ENCODE measurements around the gene TSSK6. TPM values are rescaled to one million over a fixed set of nuclear protein-coding genes. Genes with fewer than 3 reads are reported as not detected.
A peak's percentile ranks its signal among the peaks of the same experiment; 100 is the strongest.

TSSK6 gene
- 0.26 and 0.89 TPM in 2 replicates for total RNA-seq

DNA sequence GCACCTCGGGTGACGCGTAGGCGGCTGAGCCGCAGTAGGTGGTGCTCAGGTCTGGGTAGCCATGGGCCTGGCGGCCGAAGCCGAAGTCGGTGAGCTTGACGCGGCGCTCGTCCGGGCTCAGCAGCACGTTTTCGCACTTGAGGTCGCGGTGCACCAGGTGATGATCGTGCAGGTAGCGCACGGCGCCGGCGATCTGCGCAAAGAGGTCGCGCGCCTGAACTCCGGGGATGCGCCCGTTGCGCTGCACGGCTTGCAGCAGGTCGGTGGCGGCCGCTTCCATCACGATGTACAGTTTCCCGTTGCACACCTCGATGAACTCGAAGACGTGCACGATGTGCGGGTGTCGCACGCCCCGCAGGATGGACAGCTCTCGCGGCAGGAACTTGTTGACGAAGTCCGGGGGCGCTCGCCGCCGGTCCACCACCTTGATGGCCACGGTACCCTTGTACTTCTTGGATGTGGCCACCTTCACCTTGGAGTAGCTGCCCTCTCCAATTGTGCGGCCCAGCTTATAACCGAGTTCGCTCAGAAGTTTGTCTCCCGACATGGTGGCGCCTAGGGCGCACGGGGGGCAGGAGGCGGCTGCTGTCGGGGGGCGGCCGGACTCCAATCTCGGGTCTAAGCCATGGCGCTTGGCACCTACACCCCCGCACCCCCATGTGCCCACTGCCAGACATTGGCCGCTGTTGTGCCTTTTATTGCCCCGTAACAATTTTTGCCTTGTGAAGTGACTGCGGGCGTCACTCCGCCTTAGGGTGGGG, at the start of gene TSSK6:
TSSK6 (minus strand) TSS at position 668 of the 761 bp plus-strand sequence; CDS start at position 547, 121 bp downstream.
- DNase-seq (ENCODE audit: low read depth in 2 of 2): no peak

DNA sequence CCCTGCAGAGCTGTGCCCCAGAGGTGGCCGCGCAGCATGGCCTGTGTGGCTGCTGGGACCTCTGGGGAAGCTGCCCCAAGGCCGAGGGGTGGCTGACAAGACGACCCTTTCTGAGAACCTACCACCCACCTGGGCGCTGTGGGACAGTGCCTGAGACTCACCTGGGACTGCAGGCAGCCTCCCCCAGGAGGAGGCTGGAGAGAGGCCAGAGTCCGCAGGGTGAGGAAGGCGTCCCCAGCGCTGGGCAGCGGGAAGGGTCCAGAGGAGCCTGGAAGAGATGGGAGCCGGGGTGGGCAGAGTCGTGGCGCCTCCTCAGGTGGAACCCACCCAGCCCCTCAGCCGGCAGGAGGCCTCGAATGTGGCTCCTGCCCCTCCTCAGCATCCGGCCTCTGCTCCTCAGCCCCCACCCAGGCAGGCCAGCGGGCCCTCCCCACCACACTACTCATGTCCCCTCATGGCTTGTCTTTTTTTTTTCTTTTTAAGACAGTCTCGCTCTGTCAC, 48.0 kb upstream of the TSSK6 start:
- DNase-seq (ENCODE audit: low read depth in 2 of 2): no peak

DNA sequence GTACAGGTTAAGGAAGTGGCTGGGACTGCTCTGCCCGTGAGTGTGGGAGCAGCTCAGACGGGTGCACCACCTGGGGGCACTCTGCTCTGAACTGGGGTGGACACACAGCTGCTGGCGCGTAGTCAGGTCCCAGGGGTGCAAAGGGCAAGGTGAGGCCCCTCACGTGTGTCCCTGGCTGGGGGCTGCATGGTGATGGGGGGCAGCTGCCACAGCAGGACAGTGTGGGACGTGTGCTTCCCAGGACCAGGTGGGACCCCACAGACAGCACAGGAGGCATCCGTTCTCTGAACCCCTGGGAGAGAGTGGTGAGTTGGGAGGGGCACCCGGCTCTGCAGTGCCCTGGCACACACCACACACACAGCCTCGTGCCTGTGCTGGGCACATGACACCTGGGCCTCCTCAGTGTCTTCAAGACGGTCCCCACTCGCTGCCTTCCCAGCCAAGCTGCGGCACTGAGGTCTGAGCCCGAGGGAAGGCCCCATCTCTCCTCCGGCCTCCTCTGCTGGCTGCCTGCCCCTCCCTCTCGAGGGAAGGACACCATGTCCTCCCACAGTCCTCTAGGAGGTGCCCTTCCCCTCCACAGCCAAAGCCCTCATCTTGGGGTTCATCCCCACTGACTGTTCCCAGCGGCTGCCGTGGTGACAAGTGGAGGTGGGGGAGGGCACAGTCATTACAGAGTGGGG, 47.5 kb upstream of the TSSK6 start:
- no peak for DNase-seq (ENCODE audit: low read depth in 2 of 2)

DNA sequence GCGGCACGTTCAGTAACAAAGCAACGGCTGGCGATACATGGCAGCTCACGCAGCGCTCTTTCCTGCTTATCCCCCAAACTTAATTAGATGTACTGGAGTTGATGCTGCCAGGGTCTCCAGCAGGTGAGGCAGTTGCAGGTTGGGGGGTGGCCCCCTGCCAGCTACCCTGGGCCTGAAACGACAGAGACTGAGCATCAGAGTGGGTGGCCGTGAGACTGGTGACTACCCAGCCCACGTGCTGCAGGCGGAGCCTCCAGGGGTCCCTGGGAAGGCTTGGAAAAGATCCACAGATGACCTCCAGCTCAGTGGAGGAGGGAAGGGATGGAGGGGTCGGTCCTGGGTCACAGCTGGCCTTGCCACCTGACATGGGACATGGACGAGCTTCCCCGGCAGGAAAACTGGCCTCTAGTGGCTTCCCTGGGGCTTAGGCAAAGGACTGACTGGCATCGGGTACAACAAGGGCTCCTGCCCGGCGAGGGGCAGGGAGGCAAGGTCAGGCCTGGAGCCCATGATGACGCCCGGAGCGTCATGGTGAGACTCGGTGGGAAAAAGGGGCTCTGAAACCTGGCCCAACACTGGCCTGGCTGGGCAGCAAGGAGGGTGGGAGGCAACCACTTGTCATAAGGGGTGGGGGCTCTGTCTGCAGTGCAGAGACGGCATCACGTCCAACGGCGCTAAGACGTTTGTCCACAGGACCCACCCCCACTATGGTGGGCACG, 46.8 kb upstream of the TSSK6 start:
- DNase-seq (ENCODE audit: low read depth in 2 of 2): no peak

DNA sequence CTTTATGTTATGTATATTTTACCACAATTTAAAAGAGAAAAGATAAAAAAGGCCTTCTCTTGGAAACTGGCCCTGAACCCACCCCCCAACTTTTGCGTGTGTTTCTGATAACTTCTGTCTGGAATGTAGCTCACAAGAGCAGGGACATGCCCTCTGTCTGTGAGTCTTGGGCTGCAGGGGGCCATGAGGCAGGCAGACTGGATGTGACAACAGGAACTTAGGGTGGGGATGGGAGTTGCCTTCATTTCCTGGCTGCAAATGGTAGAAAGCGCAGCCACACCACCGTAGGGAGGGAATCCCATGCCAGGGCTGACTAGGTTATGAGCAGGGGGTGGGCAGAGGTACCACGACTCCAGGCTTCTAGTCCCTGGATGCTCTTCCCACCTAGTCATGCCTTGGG, 44.6 kb upstream of the TSSK6 start:
- DNase-seq (ENCODE audit: low read depth in 2 of 2): peak in 1 of 2 donors; percentile 47

DNA sequence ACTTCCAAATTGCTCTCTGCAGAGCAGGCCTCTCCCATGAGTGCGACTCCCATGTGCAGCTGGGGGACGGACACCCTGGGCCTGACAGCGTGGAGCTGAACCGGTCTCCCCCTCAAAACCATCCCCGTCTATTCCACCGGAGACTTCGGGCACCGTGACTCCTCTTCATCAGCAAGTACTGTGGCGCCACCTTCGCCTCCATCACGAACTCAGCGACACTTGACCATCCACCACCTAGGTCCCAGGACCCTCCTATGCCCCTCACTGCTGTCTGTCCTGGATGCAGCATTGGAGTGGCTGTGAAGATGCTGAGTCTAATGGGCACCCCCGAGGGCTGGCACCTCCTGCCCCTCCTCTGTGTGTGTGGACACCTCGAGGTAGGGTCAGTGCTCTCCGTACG, 43.3 kb upstream of the TSSK6 start:
- DNase-seq (ENCODE audit: low read depth in 2 of 2): no peak

DNA sequence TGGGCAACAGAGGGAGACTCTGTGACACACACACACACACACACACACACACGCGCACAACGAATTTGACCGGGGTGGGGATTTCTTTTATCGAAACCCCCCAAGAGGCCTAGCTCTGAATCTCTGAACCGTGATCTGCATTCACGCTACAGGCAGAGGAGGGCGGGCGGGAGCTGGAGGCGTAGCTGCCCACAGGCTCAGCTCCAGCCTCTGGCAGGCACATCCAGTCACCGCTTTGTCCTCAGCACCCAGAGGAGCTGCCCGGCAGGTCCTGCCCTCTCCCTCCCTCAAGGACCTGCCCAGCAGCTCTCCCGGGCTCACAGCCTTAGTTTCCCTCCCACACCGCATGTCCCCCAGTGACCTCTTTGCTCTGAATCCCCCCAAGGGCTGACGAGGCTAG, 42.7 kb upstream of the TSSK6 start:
- no peak for DNase-seq (ENCODE audit: low read depth in 2 of 2)

DNA sequence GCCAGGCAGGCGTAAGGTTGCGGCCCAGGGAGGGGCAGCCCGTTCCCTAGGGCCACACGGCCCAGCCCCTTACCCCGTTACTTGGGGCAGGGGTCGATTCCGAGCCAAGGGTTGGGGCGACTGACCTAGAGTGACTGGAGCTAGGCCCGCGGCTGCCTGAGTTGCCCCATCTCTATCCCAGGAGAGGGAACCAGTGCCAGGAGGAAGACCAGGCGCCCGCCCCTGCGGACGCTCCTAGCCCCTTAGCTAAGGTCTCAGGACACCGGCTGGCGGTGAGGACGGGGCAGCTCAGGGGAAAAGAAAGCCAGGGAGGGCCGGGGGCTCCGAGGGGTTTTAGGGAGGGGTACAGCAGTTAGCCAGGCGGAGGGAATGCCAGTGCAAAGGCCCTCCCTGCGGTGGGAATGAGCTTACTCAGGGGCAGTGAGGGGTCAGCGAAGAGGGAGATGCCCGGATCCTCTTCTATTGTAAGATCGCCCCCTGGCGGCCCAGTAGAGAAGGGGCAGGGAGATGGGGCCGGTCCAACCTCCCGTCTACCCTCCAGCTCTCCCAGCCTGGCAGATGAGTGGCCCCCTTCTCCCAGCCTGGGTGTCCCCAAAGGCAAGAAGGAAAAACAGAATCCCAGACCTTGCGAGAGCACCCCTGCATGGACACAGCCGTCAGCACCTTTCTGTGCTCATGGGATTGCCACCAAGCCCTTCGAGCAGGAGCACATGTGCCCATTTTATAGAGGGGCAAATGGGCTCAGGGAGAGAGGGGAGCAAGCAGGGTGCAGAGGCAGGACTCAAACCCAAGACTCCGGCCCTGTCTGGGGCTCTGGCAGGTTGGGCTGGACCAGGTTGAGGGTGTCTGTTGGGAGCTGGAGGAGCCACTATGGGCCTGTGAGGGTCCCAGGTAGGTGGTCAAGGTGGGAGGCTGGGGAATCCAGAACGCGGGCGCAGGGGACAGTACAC, 39.0 kb upstream of the TSSK6 start:
- DNase-seq (ENCODE audit: low read depth in 2 of 2): peak in 1 of 2 donors; percentile 39

DNA sequence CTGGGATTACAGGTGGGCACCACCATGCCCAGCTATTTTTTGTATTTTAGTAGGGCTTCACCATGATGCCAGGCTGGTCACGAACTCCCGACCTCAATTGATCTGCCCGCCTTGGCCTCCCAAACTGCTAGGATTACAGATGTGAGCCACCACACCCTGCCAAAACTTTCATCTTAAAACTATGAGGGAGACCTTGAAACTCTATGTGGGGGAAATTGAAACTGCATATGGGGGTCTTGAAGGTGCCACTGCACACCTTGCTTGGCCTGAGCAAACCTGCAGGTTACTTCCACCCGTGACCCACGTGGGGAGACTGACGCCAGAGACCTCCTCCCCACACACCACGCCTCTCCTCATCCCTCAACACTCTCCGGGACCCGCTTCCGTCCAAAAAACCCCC, 38.3 kb upstream of the TSSK6 start:
- DNase-seq (ENCODE audit: low read depth in 2 of 2): no peak

DNA sequence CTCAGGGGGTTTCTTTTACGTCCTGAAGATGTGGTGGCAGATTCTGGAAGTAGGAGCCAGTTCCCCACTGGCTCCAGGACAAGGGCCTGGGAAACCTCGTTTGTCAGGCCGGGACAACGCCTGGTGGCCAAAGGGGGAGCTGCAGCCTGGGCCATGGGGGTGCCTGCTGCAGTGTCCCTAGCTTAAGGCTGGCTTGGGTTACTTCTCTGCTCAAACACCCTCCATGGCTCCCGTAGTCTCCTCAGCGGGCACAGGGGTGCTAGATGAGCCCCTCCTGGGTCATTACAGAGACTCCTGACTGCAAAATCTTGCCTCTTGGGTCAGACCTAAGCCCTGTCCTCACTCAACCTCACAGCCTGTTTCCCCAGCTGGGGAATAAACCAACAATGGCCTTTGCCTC, 37.5 kb upstream of the TSSK6 start:
- DNase-seq (ENCODE audit: low read depth in 2 of 2): peak in 1 of 2 donors; percentile 23

DNA sequence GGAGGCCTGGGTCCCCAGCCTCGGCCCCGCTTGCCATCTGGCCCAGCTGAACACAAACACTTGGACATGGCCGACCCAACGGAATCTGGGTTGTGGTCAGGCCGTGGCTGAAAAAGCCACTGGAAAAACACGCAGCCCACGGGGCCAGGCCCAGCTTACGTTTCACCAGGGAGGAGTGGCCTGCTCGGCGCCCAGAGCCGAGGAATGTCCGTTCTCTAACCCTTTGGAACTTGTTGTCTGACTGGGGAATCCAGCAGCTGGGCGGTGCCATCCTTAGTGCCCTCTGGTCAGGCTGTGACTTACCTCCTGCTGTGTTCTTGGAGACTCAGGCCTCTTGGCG, 36.5 kb upstream of the TSSK6 start:
- no peak for DNase-seq (ENCODE audit: low read depth in 2 of 2)

DNA sequence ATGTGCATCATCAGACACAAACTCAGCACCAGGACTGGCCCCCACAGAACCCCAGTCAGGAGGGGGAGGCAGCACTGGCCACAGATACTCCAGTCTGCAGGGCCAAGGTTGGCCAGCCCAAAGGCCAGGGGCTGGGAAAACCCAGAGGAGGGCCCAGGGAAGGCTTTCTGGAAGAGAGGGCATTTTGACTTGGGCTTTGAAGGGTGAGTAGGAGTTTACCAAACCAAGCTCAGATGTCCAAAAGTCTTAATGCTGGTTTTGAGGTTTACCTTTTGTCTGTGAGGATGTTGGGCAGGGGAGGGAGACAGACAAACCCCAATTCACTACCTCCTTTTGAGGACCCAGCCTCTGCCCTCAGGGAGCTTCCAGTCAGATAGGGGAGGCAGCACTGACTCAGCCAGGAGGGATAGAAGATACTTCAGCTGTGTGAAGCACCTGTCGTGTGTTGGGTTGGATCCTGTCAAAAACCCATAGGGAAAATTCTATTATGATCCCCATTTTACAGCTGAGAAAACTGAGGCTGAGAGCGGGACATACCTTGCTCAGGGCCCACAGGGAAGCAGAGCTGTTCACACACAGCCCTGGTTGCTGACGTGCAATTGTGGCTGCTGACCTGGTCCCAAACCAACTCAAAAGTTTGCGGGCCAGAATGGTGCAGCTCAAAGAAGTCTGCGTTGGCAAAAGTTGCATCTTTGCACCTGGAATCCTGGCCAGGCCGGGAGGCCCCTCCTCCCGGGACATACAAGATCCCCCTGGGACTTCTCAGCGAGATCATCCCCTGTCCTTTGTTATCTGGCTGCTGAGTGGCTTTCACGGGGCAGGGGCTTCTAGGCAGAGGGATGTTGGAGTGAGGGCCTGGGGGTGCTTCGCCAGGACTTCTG, 35.9 kb upstream of the TSSK6 start:
- no peak for DNase-seq (ENCODE audit: low read depth in 2 of 2)

DNA sequence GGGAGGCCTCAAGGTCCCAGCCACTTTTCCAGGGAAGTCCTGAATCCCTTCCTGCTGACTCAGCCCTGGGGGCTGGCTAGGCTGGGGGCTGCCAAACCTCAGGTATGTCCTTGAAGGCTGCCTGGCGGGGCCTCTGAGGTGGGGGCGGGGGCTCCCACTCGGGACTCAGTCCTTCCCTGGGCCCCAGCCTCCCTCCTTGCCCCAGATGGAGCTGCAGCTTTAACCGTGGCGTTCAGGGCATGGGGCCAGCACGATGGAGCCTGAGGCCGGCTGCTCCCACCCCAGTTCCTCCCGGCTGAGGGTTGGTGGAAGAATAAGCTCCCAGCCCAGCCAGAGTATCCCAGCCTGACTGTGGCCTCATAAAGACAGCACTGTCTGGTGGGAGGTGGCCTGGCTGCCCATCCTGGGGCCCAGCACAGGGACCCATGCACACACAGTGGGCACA, 35.2 kb upstream of the TSSK6 start:
- DNase-seq (ENCODE audit: low read depth in 2 of 2): no peak

DNA sequence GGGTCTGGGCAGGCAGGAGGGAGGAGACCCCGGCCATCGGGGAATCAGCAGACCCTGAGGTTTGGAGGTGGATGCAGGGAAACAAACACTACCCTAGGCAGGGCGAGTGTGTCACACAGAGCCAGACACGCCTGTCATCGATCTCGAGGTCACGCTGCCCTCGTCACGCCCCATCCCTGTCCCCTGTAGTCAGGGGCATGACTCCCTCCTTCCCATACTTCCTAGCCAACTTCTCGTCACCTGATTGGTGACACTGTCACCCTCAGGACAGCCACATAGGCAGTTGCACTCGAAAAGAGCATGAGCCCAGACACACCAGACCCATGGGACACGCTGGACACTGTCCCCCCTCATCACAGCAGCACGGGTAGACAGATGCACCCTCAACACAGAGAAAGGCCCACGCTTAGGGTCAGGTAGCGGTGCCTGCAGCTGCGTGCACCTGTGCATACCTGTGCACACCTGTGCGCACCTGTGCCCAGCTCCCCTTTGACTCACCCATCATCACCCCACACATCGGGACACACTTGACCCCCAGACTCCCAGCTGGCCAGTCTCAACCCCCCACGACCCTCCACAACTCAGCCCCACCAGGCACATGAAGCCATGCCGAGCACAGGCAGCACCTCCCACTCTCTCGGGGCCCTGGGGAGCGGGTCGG, 34.6 kb upstream of the TSSK6 start:
- no peak for DNase-seq (ENCODE audit: low read depth in 2 of 2)

DNA sequence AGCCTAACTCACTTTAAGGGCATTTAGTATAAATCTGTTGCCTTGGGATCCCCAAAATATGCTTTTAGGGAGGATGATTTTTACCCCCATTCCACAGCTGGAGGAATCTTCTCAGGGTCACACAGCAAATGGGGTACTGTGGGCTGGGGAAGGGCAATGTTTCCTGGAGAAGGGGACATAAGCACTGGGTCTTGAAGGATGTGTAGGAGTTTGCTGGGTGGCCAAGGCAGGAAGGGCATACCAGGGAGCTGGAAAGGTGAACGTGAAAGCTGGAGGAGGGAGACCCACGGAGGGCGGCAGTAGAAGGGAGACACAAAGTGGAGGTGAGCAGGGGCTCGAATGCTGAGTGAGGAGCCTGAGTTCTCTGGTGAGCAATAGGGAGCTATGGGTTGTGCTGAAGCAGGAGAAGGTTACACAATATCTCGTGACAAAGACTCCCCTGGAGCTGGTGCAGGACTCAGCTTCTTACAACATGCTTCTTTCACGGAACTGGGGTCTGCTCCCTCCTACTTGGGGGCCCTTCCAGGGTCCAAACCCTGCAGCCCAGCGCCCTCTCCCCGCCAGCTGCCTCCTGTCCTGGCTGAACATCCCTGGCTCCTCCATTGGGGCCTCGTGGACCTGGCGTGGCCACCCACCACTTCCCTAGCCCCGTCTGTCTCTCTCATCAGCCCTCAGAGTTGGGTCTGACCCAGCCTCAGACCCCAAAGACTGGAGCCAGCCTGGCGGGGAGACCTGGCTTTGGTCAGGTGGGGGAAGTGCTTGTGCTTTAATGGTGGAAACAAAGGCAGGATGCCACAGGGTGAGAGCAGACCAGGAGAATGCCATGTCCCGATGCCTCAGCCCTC, 33.8 kb upstream of the TSSK6 start:
- no peak for DNase-seq (ENCODE audit: low read depth in 2 of 2)

DNA sequence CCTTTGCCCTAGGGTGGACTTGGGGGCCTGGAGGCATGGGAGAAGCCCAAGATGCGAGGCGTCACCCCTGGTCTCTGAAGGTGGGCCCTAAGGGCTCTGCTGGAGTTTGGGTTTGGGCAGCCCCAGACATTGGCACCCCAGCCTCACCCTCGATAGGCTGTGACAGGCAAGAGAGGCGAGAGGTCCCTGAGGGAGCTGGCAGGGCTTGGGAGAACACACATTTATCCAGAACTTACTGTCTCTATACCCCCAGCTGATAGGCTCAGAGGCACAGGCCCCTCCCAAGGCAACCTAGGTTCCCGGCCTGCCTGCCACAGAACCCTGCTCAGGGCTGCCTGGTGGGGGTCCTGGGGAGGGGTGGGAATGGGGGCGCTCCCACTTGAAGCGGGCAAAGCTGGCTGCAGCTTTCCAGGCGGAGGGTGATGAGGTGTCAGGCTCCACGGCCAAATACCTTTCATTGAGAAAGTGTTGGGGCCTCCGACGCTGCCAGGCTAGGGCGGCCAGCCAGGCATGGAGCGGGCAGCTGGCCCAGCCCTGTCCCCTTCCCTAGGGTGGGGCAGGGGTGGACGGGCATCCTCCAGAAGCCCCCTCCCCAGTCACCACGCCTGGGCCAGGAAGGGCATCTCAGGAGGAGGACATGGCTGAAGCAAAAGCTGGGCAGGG, 32.5 kb upstream of the TSSK6 start:
- DNase-seq (ENCODE audit: low read depth in 2 of 2): no peak

DNA sequence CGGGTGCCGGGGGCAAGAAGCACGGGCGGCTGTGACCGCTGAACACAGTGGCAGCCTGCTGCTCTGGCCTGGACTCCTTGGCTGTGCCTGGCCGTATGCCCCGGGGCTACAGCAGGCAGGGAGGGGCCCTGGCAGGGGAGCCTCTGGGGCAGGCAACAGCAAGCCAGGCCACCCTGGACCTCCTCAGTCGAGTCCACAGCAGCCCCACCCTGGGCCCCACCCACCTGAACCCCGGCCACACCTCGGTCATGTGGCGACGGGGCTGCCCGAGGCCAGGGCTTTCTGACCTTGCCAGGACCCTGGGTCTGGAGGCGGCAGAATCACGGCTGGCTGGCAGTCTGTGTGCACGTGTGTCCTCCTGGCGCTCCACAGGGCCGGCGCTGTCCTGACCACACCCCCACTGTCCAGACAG, 31.4 kb upstream of the TSSK6 start:
- DNase-seq (ENCODE audit: low read depth in 2 of 2): no peak

DNA sequence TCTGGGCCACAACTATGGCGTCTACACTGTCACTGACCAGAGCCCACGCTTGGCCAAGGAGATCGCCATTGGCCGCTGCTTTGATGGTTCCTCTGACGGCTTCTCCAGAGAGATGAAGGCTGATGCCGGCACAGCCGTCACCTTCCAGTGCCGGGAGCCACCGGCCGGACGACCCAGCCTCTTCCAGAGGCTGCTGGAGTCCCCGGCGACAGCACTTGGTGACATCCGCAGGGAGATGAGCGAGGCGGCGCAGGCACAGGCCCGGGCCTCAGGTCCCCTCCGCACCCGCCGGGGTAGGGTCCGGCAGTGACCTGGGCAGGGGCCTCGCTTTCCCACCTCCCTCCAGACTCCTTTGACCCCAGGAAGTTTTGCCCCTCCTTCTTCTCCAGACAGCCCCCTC, 30.4 kb upstream of the TSSK6 start:
- DNase-seq (ENCODE audit: low read depth in 2 of 2): no peak

All from dermis microvascular lymphatic vessel endothelial cell (primary cell).